ENCODE data around the gene POLR1B.

The POLR1B gene

GRCh38 chr2:112580084-112580483, 37.8 kb downstream of the POLR1B start:
- Mint-ChIP-seq H3K4me1 (peaks cover 26% of the 10 kb centered on the region), H3K4me3 (no peak overlapping the region), H3K36me3 (peaks cover 42% of the 10 kb centered on the region), H3K9me3 (no peaks in the 10 kb centered on the region), H3K27ac (no peak overlapping the region)
- ATAC-seq (no peak), DNase-seq (ENCODE audit: low spot score in 2 of 2) (no peak)

GRCh38 chr2:112582314-112582746, 40.1 kb downstream of the POLR1B start:
- DNase-seq (ENCODE audit: low spot score in 2 of 2) (no peak), ATAC-seq (peak; percentile 27)
- Mint-ChIP-seq H3K4me3 (peak overlapping the region; percentile 11), H3K9me3 (no peaks in the 10 kb centered on the region), H3K27ac (no peak overlapping the region), H3K36me3 (peaks cover 21% of the 10 kb centered on the region), H3K4me1 (peaks cover 45% of the 10 kb centered on the region)

GRCh38 chr2:112583497-112584133, 41.4 kb downstream of the POLR1B start:
- DNase-seq (ENCODE audit: low spot score in 2 of 2) (no peak), ATAC-seq (no peak)
- Mint-ChIP-seq H3K9me3 (no peaks in the 10 kb centered on the region), H3K4me1 (peaks cover 47% of the 10 kb centered on the region), H3K36me3 (peaks cover 23% of the 10 kb centered on the region), H3K27ac (peak overlapping the region; percentile 100), H3K4me3 (peak overlapping the region; percentile 95)

GRCh38 chr2:112584134-112584890, 42.0 kb downstream of the POLR1B start, which contains the start of gene CHCHD5:
Gene CHCHD5 (plus strand): TSS chr2:112584609. CDS start chr2:112584648, 39 bp downstream.
- peaks cover 30% of the 10 kb centered on the region for H3K36me3 Mint-ChIP-seq
- no peaks in the 10 kb centered on the region for H3K9me3 Mint-ChIP-seq
- peak; percentile 92 for ATAC-seq
- H3K4me3 Mint-ChIP-seq, result peak within 1 kb of the TSS; percentile 95
- peaks cover 47% of the 10 kb centered on the region for H3K4me1 Mint-ChIP-seq
- peak; percentile 75 to 95 for DNase-seq (ENCODE audit: low spot score in 2 of 2)
- peak within 1 kb of the TSS; percentile 100 for H3K27ac Mint-ChIP-seq

GRCh38 chr2:112584891-112585250, 42.6 kb downstream of the POLR1B start:
- Mint-ChIP-seq H3K4me3 (peak overlapping the region; percentile 95), H3K9me3 (no peaks in the 10 kb centered on the region), H3K4me1 (peaks cover 47% of the 10 kb centered on the region), H3K27ac (peak overlapping the region; percentile 100), H3K36me3 (peaks cover 35% of the 10 kb centered on the region)
- DNase-seq (ENCODE audit: low spot score in 2 of 2) (no peak), ATAC-seq (no peak)

- peak overlapping the region; percentile 100 for H3K27ac Mint-ChIP-seq
- DNase-seq (ENCODE audit: low spot score in 2 of 2), result no peak
- peak overlapping the region; percentile 95 for H3K4me3 Mint-ChIP-seq
- no peak for ATAC-seq
- H3K36me3 Mint-ChIP-seq, result peaks cover 38% of the 10 kb centered on the region
- H3K4me1 Mint-ChIP-seq, result peaks cover 47% of the 10 kb centered on the region
- no peaks in the 10 kb centered on the region for H3K9me3 Mint-ChIP-seq
These were observed 43.1 kb downstream of the POLR1B start for GRCh38 chr2:112585400-112585799.

- no peak for DNase-seq (ENCODE audit: low spot score in 2 of 2)
- H3K4me1 Mint-ChIP-seq, result peaks cover 47% of the 10 kb centered on the region
- H3K27ac Mint-ChIP-seq, result peak overlapping the region; percentile 100
- no peak for ATAC-seq
- H3K9me3 Mint-ChIP-seq, result no peaks in the 10 kb centered on the region
- peaks cover 38% of the 10 kb centered on the region for H3K36me3 Mint-ChIP-seq
- H3K4me3 Mint-ChIP-seq, result peak overlapping the region; percentile 95
These were observed 43.7 kb downstream of the POLR1B start for GRCh38 chr2:112585873-112586464.

GRCh38 chr2:112588611-112589045, 46.4 kb downstream of the POLR1B start:
- Mint-ChIP-seq H3K4me3 (no peak overlapping the region), H3K9me3 (no peaks in the 10 kb centered on the region), H3K36me3 (peaks cover 35% of the 10 kb centered on the region), H3K4me1 (peaks cover 36% of the 10 kb centered on the region), H3K27ac (no peak overlapping the region)
- DNase-seq (ENCODE audit: low spot score in 2 of 2) (no peak), ATAC-seq (no peak)

GRCh38 chr2:112591413-112591812, 49.1 kb downstream of the POLR1B start:
- DNase-seq (ENCODE audit: low spot score in 2 of 2), result no peak
- peaks cover 36% of the 10 kb centered on the region for H3K36me3 Mint-ChIP-seq
- no peak overlapping the region for H3K4me3 Mint-ChIP-seq
- no peak for ATAC-seq
- H3K27ac Mint-ChIP-seq, result no peak overlapping the region
- H3K9me3 Mint-ChIP-seq, result no peaks in the 10 kb centered on the region
- peaks cover 11% of the 10 kb centered on the region for H3K4me1 Mint-ChIP-seq

- ATAC-seq (no peak), DNase-seq (ENCODE audit: low spot score in 2 of 2) (no peak)
- no peaks in the 10 kb centered on the region for H3K9me3 Mint-ChIP-seq
- no peaks in the 10 kb centered on the region for H3K4me1 Mint-ChIP-seq
- H3K27ac Mint-ChIP-seq, result no peak overlapping the region
- no peak overlapping the region for H3K4me3 Mint-ChIP-seq
- peaks cover 30% of the 10 kb centered on the region for H3K36me3 Mint-ChIP-seq
These were observed 51.5 kb downstream of the POLR1B start for GRCh38 chr2:112593736-112594135.

- Mint-ChIP-seq H3K27ac (no peak overlapping the region), H3K4me3 (no peak overlapping the region), H3K36me3 (peaks cover 15% of the 10 kb centered on the region), H3K4me1 (peaks cover 7% of the 10 kb centered on the region), H3K9me3 (no peaks in the 10 kb centered on the region)
- no peak for ATAC-seq
- DNase-seq (ENCODE audit: low spot score in 2 of 2), result no peak
These were observed 55.5 kb downstream of the POLR1B start for GRCh38 chr2:112597537-112598322.

GRCh38 chr2:112600634-112601033, 58.4 kb downstream of the POLR1B start:
- no peaks in the 10 kb centered on the region for H3K9me3 Mint-ChIP-seq
- no peak overlapping the region for H3K27ac Mint-ChIP-seq
- DNase-seq (ENCODE audit: low spot score in 2 of 2), result no peak
- peaks cover 7% of the 10 kb centered on the region for H3K4me1 Mint-ChIP-seq
- no peak overlapping the region for H3K4me3 Mint-ChIP-seq
- ATAC-seq, result no peak
- no peaks in the 10 kb centered on the region for H3K36me3 Mint-ChIP-seq

- no peak overlapping the region for H3K27ac Mint-ChIP-seq
- H3K36me3 Mint-ChIP-seq, result no peaks in the 10 kb centered on the region
- H3K4me3 Mint-ChIP-seq, result no peak overlapping the region
- no peaks in the 10 kb centered on the region for H3K9me3 Mint-ChIP-seq
- no peak for ATAC-seq
- no peak for DNase-seq (ENCODE audit: low spot score in 2 of 2)
- H3K4me1 Mint-ChIP-seq, result peaks cover 14% of the 10 kb centered on the region
These were observed 59.5 kb downstream of the POLR1B start for GRCh38 chr2:112601754-112602153.

GRCh38 chr2:112602917-112603316, 60.7 kb downstream of the POLR1B start:
- H3K4me3 Mint-ChIP-seq, result no peak overlapping the region
- ATAC-seq (no peak), DNase-seq (ENCODE audit: low spot score in 2 of 2) (no peak)
- no peaks in the 10 kb centered on the region for H3K9me3 Mint-ChIP-seq
- H3K4me1 Mint-ChIP-seq, result peaks cover 14% of the 10 kb centered on the region
- no peak overlapping the region for H3K27ac Mint-ChIP-seq
- no peaks in the 10 kb centered on the region for H3K36me3 Mint-ChIP-seq

GRCh38 chr2:112603731-112604130, 61.5 kb downstream of the POLR1B start:
- Mint-ChIP-seq H3K9me3 (no peaks in the 10 kb centered on the region), H3K4me1 (peaks cover 14% of the 10 kb centered on the region), H3K36me3 (no peaks in the 10 kb centered on the region), H3K27ac (no peak overlapping the region), H3K4me3 (no peak overlapping the region)
- DNase-seq (ENCODE audit: low spot score in 2 of 2) (no peak), ATAC-seq (no peak)
